HG02970 (cell line): ENCODE data around the gene NOM1.

ENCODE experiments used
- ATAC-seq: cut with Tn5 transposase; IDR thresholded peaks from one replicate; pipeline ENCODE4 v1.9.1; 2021; ENCODE audit warnings: mild to moderate bottlenecking, moderate library complexity, moderate number of reproducible peaks; ENCODE audit not compliant: unreplicated experiment, low FRiP score

NOM1 gene

DNA sequence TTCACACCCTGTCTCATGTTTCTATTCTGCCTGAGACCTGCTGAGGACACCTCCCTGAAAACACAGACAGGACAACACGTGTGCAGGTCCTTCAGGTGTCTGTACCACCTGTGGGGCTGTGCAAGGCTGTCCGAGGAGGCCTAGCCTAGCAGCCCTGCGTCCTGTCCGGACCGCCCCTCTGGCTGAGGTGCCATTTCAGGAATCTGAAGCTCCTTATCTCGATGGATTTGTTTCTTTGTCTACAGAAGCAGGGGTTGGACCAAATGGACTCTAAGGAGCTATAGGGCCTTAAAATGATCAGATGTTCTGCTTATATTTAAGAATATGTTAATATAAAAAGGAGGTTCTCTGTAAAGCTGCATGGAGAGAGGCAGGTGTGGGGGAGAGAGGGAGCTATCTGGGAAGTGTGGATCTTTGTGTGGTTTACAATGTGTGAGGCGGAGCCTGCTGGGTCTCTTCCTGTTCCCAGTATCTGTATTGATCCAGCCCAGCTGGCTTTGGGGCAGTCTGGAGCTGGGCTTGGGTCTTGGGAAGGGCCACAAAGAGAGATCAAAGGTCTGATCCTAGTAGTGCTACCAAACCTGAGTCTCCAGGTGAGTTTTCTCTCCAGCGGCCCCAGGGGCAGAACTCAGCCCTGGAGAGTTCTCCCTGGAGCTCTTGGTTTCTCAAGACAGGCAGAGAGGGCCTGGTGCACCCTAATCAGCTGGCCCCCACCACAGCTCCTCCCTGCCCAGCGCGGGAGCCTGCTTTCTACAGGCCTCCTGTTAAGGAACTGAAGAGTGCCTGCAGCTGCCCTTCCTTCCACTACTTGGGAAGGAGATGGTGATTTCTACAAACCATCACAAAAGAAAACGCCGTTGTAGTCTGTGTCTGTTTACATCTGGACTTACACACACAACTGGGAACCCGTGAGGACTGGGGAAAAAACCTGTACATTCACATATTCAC, 64.4 kb downstream of the NOM1 start:
- ATAC-seq: no peak

DNA sequence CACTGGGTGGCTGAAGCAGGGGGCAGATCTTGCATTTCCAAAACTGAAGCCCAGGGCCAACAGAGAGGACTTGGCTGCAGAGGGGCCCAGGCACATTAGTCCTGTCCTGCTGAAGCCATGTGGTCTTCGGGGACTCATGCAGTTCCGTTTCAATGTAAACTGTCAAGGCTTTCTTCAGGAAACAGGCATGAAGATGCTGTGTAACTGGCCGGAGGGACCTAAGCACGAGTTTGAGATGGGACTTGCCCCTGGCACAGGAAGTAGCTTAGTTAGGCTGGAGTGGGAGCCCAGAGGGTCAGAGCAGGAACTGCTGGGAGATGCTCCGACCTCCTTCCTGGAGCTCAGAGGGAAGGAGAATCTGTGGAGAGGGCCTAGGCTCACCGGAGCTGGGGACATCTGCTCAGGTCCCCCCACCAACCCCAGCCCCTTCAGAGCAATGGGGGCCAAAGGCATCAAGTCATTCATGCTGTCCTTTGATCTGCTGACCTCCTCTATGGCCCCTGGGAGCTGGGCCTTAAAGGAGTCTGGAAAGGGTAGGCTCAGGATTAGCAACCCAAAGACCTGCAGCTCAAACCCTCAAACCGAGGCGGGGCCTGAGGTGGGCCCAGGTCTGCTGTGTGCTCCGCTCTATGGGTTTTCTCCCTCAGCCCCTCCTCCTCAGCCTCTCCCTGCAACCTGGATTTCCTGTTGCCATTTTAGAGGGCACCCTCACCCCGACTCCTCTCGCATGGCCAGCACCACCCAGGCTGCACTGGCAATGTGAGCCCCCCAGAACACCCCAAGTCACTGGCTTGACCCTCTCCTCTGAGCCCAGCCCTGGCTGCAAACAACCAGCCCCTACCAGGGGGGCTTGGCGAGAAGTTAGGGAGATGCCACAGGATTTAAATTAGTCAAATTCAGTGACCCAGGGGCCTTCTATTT, 65.4 kb downstream of the NOM1 start:
- ATAC-seq: no peak

DNA sequence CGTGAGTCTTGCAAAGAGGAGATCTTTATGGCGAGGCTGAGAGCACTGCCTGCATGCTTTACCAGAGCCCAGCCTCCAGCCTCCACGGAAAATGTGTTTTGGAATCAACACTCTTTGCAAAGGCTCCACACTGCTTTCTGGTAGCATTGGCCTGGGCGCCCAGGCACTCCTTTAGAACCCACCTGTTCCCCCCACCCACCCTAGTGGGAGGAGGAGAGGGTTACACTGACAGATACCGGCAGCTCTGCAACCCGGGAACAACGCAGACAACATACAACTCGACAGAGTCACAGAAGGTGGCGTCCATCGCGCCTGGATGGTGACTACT, 66.5 kb downstream of the NOM1 start:
- ATAC-seq: no peak

DNA sequence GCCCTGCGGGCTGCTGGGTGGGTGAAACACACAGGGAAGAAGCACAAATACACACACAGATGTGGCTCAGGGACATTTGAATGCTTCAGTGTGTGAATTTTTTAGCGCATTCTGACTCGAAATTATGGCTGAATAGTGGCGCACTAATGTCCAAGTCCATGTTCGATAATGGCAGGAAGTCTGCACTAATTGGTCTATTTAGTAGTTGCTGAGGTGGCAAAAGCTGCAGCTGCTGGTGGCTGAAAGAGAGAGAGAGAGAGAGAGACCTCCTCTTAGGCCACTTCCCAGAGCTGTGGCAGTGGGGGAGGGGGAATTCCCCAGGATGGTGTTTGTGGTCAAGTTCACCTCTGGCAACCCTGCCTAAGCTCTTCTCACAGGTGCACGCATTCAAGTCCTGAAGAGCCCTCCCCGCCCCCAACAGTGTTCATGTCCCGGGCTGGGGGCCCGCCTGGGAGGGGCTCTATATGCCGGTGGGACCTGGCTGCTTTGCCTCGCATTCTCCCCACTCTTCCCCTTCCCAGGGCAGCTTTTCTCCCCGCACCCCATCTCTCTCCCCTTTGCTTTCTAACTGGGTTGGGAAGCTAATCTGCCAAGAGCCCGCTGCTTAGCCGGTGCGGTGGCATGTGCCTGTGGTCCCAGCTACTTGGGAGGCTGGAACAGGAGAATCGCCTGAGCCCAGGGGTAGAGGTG, 67.0 kb downstream of the NOM1 start:
- peak; percentile 44 for ATAC-seq

DNA sequence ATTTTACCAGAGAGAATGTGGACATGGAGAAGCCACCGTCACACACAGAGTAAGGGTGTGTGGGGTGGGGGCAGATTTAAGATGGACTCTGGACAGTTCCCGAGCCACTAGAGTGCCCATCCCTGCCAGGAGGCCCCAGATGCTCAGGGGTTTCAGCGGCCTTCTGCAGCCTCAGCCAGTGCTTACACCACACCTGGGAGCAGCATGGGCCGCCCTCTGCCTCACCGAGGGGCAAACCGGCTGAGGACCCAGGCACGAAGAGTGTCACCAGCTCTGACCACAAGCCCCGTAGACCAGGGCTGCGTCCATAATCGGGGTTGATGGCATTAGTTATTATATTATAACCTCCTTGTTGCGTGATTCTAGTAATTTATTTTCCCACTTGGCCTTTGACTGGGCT, 67.6 kb downstream of the NOM1 start:
- ATAC-seq: no peak

DNA sequence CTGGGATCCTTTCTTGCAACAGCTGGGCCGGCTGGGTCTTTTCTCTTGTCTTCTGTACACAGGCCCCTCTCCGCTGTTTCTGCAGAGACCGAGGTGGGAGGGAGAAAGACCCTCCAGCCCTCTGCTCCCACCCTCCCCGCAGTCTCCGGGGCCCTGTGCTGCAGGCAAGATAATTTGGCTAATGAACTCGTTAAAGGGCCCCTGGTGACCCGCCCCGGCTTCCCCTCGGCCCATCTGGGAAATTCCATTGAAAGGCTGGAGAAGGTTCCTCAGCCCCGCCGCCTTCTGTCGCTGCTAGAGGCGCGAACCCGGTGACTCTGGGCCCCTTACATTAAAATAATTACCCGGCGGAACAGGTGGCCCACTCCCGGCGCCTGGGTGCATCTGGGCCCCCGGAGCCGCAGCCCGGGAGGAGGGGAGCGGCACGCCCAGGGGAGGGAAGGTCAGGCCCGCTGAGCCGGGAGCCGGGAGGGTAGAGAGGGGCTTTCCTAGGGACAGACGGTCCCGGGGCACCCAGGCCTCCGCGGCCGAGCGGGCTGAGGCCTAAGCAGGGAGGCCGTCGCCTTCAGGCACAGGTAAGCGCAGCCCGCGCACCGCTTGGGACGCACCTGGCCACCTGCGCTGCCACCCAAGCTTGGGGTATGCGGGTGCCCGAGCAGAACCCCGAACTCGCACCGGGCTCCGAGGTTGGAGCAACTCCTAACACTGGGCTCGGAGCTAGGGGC, 68.3 kb downstream of the NOM1 start:
- no peak for ATAC-seq

DNA sequence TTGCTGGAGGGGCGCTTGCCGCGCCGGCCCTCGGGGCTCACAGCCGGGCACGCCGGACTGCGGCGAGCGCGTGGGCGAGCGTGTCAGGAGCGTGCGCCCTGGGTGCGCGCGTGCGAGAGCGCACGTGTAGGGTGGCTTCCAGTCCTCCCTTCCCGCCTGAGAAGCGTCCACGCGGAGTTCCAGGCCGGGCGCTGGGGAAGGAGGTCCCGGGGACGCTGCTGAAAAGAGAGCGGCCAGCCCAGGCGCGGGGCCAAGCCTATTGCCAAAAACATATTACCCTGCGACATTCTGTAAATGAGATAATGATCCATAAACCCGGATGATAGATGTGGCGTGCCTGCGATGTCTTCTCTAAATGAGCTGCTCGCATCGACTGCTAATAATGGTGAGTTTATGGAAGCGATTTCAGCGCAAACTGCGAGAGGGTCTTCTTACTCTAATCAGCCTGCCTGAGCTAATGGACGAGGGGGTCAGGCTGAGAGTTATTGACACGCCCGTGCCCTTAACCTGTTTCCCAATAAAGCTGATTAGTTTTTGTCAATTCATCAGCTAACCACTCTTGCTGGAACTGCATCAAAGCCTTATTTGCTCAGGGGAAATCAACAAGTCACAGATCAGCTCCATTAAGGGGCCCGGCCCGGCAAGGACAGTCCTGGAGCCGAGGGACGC, 69.0 kb downstream of the NOM1 start:
- no peak for ATAC-seq

DNA sequence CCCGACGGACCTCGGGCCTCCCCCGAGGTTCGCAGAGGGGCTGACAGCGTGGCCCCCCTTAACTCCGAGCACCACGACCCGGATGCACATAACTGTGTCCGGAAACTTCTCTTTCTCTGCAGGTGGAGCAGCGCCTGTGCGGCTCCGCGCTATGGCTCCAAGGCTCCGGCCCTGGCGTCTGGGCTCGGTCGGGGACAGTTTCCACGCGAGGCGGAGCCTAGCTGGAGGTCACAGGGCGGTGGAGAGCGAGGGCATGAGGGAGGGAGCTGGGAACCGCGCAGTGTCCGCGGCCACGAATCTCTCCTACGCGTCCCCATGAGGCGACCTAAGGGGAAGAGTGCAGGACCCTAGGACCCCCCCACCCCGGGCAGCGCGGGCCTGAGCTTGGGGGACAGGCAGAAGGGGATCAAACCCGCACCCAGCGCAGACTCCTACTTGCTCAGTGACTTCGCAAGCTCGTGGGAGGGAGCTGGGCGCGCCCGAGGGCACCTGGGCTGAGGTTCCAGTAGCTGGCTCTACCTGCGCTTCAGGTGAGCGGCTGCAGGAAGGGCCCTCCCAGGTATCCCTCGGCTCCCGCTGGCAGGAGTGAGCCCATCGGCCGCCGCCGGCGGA, 69.6 kb downstream of the NOM1 start:
- no peak for ATAC-seq

DNA sequence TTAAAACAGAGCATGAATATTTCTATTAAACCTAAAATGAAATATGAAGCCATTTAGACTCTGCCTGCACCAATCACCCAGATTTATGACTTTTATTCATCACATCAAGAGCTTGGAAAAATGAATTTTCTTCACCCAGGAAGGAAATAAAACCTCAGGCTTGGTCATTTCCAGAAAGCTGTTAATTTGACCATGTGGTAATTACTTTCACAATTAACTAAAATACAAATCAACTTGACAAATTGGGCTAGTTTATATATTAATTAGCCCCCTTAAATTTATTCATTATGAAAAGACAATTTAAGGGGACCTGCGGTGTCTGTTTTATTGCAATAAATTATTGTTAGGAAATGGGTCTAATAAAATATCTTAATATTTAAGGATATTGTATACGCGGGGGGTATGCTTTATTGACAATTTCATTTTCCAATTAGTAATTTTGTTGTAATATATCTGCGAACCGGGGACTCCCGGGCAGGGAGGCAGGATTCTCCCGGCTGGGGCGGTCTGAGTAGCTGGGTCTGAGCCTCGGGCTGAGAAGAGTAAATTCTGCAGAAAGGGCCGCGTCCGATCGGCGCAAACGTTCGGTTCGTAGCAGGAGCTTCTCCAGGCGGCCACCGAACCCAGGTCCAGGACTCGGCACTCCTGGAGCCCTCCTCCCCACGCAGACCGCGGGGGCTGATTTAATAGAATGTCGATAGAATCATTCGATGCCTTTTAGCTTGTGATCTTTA, 70.4 kb downstream of the NOM1 start:
- no peak for ATAC-seq

DNA sequence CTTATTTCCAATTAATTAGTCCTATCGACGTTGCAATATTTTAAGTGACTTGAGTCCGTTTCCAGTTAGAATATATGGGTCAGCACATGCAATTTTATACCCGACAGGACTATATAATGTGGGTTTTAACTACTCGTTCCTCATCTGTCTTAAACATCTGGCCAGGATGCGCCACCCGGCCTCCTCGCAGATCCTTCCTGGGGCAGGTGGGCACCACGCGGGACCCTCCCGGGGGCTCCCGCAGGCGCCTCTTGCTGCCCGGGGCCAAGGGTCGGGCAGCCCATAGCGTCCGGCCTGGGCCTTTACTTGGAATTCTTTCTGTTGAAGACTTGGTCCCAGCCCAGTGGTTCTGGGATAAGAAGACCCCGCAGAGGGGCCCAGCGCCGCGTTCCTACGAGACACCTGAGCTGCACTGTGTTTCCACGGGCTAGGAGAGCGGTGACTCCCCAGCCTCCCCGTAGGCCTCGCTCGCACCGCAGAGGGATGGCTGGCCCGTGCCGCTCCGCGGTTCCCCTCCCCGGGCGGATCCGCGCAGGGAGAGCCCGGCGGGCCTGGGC, 71.1 kb downstream of the NOM1 start:
- no peak for ATAC-seq

DNA sequence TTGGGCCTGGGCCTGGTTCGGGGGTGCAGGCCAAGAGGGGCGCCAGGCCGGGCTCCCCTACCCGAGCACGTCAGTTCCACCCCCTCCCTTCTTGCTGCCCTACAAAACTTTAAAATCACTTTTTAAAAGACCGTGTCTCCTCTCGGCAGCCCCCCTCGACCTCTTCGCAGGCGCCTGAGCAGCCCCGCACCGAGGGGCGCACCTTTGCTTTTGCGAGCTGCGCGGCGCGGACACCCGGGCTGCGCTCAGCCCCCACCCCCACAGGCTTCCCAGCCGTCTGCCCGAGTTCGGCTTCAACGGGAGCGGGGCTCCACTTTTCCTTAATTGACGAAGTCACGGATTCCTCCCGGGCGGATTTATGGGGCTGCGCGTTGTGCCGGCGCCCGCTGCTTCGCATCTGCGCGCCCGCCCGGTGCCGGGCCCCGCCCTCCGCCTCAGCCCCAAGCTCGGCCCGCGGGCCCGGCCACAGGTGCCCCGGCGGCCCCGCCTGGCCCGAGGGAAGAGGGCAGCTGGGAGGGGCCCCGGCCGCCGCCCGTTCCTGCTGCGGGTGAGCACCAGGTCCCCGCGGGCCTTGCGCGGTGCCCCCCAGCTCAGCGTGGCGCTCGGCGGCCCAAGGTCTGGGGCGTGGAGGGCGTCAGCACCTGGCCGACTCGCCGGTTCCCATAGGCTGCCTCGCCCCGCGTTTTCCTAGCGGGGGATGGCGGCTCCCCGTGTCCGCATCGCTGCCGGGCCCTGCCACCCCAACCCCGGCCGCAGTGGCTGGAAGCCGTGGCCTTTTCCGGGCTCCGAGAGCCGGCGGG, 71.8 kb downstream of the NOM1 start:
- no peak for ATAC-seq

DNA sequence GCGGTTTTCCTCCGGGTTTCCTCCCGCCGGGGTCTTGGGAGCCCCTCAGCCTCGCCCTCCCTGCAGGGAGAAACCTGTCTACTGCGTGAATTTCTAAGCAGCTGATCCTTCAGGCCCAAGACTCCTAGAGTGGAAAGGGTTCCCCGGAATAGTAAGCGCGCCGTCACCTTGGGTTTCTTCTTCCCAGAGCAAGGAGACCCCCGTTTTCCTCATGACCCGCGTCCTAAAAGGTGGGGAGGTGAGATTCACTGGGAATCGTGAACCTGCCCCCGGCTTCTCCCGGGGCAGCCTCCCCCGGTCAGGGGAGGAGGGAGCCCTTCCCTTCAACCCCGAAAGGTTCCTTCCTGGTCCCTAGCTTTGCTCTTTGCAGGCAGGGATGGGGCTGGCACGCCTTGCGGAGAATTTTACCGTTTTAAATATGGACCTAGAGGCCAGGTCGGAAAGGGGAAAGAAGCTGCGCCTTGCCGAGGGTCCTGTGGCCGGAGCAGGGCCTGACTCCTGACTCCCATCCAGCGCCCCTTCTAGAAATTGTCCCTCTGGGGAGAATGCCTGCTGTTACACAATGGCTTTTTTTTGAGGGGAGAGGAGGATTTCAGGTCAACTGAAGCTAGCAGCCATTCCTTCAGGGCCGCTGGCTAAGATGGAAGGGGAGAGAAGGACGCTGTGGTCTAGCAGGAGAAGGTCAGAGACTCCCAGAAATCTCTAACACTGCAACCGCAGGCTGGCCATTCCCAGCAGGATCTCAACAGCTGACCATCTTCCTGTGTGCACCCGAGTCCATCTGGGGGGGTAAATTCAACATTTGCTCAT, 72.6 kb downstream of the NOM1 start:
- ATAC-seq: no peak
